Activated CD4-positive, alpha-beta memory T cell treated with anti-CD3 and anti-CD28 coated beads, Interleukin-2, amount 10 ng/mL, durations not matched to agents 7 days and 5 days (primary cell): ENCODE results near the gene GSG1L. TPM values are rescaled to one million over a fixed set of nuclear protein-coding genes. Genes with fewer than 3 reads are reported as not detected.

Experiments used
- CTCF ChIA-PET: fragments of 350-600 bp; sonication (Branson Sonifier 250); formaldehyde crosslinking; loops from one replicate; lab custom pipeline; 2021; ENCODE audit warnings: antibody characterized with exemption, inconsistent platforms; lab: Charles Lee
- POLR2A ChIA-PET: fragments of 350-600 bp; sonication (Branson Sonifier 250); formaldehyde crosslinking; loops from one replicate; lab custom pipeline; 2021; ENCODE audit warnings: antibody characterized with exemption; lab: Charles Lee
- DNase-seq: peaks from one replicate; pipeline ENCODE4 v3.0.0-alpha.2; 2020
- H3K27ac Mint-ChIP-seq: one replicate; pipeline ENCODE4 v1.8.0; 2021; ENCODE audit warnings: mild to moderate bottlenecking, mixed read lengths
- H3K27me3 Mint-ChIP-seq: one replicate; pipeline ENCODE4 v1.8.0; 2021; ENCODE audit warnings: mixed read lengths
- H3K36me3 Mint-ChIP-seq: one replicate; pipeline ENCODE4 v1.8.0; 2021; ENCODE audit warnings: low read depth, mixed read lengths
- H3K4me1 Mint-ChIP-seq: one replicate; pipeline ENCODE4 v1.8.0; 2021; ENCODE audit warnings: mixed read lengths
- H3K4me3 Mint-ChIP-seq: one replicate; pipeline ENCODE4 v1.8.0; 2021; ENCODE audit warnings: mild to moderate bottlenecking, mixed read lengths
- H3K9me3 Mint-ChIP-seq: one replicate; pipeline ENCODE4 v1.8.0; 2021; ENCODE audit warnings: mixed read lengths
- total RNA-seq, 2 experiments: library from RNA; stranded (reverse); gene quantifications; one replicate each; pipeline ENCODE4 v1.2.3, GENCODE V29; 2021

The GSG1L gene
- total RNA-seq, 2 experiments from 2014 or later: 0.55 TPM; not detected in 1

DNA sequence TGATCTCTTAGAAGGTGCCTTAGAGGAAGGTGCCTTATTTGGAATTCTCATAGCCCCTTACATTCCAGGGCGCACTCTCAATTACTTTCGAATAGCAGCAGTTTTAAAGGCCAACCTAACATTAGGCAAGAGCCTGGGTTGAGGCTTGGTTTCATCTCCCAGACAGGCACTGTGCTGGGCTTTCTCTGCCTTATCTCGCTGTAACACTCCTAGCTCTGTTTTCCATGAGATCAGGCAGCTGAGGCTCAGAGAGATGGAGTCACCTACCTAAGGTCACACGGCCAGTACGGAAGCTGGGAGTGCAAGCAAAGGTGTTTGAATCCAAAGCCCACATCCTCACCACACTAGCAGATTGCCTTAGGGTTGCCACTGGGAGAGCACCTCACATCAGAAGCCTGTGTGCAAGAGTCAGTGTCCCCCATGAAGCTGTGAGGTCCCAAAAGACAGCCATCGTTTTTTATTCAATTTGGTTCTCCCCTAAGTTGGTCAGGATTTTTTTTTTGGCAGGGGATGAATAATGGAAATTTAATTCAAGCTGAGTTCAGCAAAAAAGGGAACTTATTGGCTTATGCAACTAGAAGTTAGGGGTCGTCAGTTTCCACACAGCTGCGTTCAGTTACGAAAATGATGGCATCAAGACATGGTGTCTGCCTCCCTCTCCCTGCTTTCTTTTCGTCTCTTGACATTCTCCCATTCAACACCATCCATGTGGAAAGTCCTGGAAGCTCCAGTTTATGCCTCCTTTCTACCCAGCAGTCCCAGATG is 307.1 kb downstream of the GSG1L start:
- ChIA-PET CTCF (interaction anchor here (1.7 kb wide), 1 partner anchor 98 kb away, joined by 3 read pairs; no protein-coding TSS in a partner anchor), POLR2A (no interaction called here)
- H3K36me3 Mint-ChIP-seq: no peaks in the 10 kb centered on the region
- no peaks in the 10 kb centered on the region for H3K27me3 Mint-ChIP-seq
- H3K9me3 Mint-ChIP-seq: no peaks in the 10 kb centered on the region
- no peak overlapping the region for H3K27ac Mint-ChIP-seq
- DNase-seq: no peak
- H3K4me3 Mint-ChIP-seq: no peak overlapping the region
- H3K4me1 Mint-ChIP-seq: no peaks in the 10 kb centered on the region

GRCh38 chr16:27754788-27755690 is 308.5 kb downstream of the GSG1L start:
- POLR2A ChIA-PET: no interaction called here
- CTCF ChIA-PET: interaction anchor here (1.7 kb wide), 1 partner anchor 97 kb away, joined by 3 read pairs; no protein-coding TSS in a partner anchor
- Mint-ChIP-seq H3K36me3 (no peaks in the 10 kb centered on the region), H3K27me3 (no peaks in the 10 kb centered on the region), H3K4me3 (no peak overlapping the region), H3K4me1 (no peaks in the 10 kb centered on the region), H3K9me3 (no peaks in the 10 kb centered on the region), H3K27ac (no peak overlapping the region)
- DNase-seq: no peak

DNA sequence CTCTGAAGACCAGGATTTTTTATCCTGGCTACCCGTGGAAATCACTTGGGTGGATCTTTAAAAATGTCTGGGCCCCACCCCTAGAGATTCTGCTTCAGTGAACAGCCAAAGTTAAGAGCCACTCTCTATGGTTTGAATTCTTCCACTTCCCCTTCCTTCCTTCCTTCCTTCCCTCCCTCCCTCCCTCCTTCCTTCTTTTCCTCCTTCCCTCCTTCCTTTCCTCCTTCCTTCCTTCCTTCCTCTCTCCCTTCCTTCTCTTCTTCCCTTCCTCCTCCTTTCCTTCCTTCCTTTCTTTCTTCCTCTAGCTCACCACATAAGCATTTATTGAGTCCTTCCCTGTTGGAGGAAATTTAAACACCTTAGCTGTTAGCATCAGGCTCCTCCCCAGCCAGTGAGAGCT is 310.0 kb downstream of the GSG1L start:
- Mint-ChIP-seq H3K4me3 (no peak overlapping the region), H3K27me3 (no peaks in the 10 kb centered on the region), H3K4me1 (peaks cover 4% of the 10 kb centered on the region), H3K27ac (peak overlapping the region; percentile 8), H3K9me3 (no peaks in the 10 kb centered on the region), H3K36me3 (no peaks in the 10 kb centered on the region)
- ChIA-PET CTCF (no interaction called here), POLR2A (no interaction called here)
- no peak for DNase-seq

- H3K36me3 Mint-ChIP-seq: no peaks in the 10 kb centered on the region
- no peaks in the 10 kb centered on the region for H3K9me3 Mint-ChIP-seq
- ChIA-PET POLR2A (no interaction called here), CTCF (no interaction called here)
- no peak overlapping the region for H3K4me3 Mint-ChIP-seq
- no peak for DNase-seq
- H3K4me1 Mint-ChIP-seq: peaks cover 4% of the 10 kb centered on the region
- H3K27ac Mint-ChIP-seq: no peak overlapping the region
- no peaks in the 10 kb centered on the region for H3K27me3 Mint-ChIP-seq
Measured at GRCh38 chr16:27752241-27752640, 311.3 kb downstream of the GSG1L start.

- ChIA-PET POLR2A (no interaction called here), CTCF (no interaction called here)
- Mint-ChIP-seq H3K4me1 (peaks cover 4% of the 10 kb centered on the region), H3K4me3 (no peak overlapping the region), H3K9me3 (no peaks in the 10 kb centered on the region), H3K27ac (no peak overlapping the region), H3K27me3 (no peaks in the 10 kb centered on the region), H3K36me3 (no peaks in the 10 kb centered on the region)
- no peak for DNase-seq
Measured at GRCh38 chr16:27751676-27752075, 311.8 kb downstream of the GSG1L start.

- no peak for DNase-seq
- peaks cover 4% of the 10 kb centered on the region for H3K4me1 Mint-ChIP-seq
- no peaks in the 10 kb centered on the region for H3K9me3 Mint-ChIP-seq
- POLR2A ChIA-PET: no interaction called here
- no peak overlapping the region for H3K4me3 Mint-ChIP-seq
- no peaks in the 10 kb centered on the region for H3K36me3 Mint-ChIP-seq
- no peaks in the 10 kb centered on the region for H3K27me3 Mint-ChIP-seq
- no peak overlapping the region for H3K27ac Mint-ChIP-seq
- CTCF ChIA-PET: no interaction called here
Measured at GRCh38 chr16:27751233-27751632, 312.3 kb downstream of the GSG1L start.

DNA sequence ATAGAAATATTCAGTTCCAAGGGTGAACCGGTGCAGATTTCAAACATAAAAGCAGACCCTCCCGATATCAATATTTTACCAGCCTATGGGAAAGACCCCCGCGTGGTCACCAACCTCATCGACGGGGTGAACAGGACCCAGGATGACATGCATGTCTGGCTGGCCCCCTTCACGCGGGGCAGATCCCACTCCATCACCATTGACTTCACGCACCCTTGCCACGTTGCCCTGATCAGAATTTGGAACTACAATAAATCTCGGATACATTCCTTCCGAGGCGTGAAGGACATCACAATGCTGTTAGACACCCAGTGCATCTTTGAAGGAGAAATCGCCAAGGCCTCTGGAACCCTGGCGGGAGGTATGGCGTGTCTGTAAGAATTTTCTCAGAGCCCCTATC is 313.6 kb downstream of the GSG1L start:
- Mint-ChIP-seq H3K36me3 (no peaks in the 10 kb centered on the region), H3K27ac (no peak overlapping the region), H3K9me3 (no peaks in the 10 kb centered on the region), H3K4me3 (no peak overlapping the region), H3K4me1 (peaks cover 4% of the 10 kb centered on the region), H3K27me3 (no peaks in the 10 kb centered on the region)
- POLR2A ChIA-PET: no interaction called here
- CTCF ChIA-PET: interaction anchor here (0.6 kb wide), 1 partner anchor 29 kb away, joined by 3 read pairs; no protein-coding TSS in a partner anchor
- DNase-seq: no peak

DNA sequence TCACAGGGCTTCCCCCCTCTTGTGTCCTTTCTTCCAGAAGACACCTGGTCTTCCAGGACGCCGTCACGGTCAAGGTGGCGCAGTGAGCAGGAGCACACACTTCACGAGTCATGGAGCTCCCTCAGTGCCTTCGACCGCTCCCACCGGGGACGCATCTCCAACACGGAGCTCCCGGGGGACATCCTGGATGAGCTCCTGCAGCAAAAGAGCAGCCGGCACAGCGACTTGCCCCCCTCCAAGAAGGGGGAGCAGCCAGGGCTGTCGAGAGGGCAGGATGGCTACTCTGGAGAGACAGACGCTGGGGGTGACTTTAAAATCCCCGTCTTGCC is 314.0 kb downstream of the GSG1L start:
- no peaks in the 10 kb centered on the region for H3K36me3 Mint-ChIP-seq
- ChIA-PET POLR2A (no interaction called here), CTCF (interaction anchor here (0.6 kb wide), 1 partner anchor 29 kb away, joined by 3 read pairs; no protein-coding TSS in a partner anchor)
- H3K27ac Mint-ChIP-seq: no peak overlapping the region
- no peak overlapping the region for H3K4me3 Mint-ChIP-seq
- no peak for DNase-seq
- no peaks in the 10 kb centered on the region for H3K27me3 Mint-ChIP-seq
- H3K4me1 Mint-ChIP-seq: peaks cover 4% of the 10 kb centered on the region
- H3K9me3 Mint-ChIP-seq: no peaks in the 10 kb centered on the region

- CTCF ChIA-PET: interaction anchor here (0.7 to 1.1 kb wide), 2 partner anchors 9 to 109 kb away, joined by 3 to 4 read pairs; no protein-coding TSS in a partner anchor
- Mint-ChIP-seq H3K36me3 (no peaks in the 10 kb centered on the region), H3K9me3 (no peaks in the 10 kb centered on the region), H3K27me3 (no peaks in the 10 kb centered on the region), H3K4me3 (no peak overlapping the region), H3K27ac (no peak overlapping the region), H3K4me1 (peaks cover 4% of the 10 kb centered on the region)
- DNase-seq: peak; percentile 47
- POLR2A ChIA-PET: no interaction called here
Measured at GRCh38 chr16:27748868-27749546, 314.5 kb downstream of the GSG1L start.

GRCh38 chr16:27747946-27748345 is 315.6 kb downstream of the GSG1L start:
- DNase-seq: no peak
- CTCF ChIA-PET: interaction anchor here (1.1 kb wide), 1 partner anchor 108 kb away, joined by 4 read pairs; no protein-coding TSS in a partner anchor
- no peak overlapping the region for H3K27ac Mint-ChIP-seq
- no peaks in the 10 kb centered on the region for H3K9me3 Mint-ChIP-seq
- POLR2A ChIA-PET: no interaction called here
- H3K4me1 Mint-ChIP-seq: peaks cover 4% of the 10 kb centered on the region
- H3K36me3 Mint-ChIP-seq: no peaks in the 10 kb centered on the region
- H3K4me3 Mint-ChIP-seq: no peak overlapping the region
- no peaks in the 10 kb centered on the region for H3K27me3 Mint-ChIP-seq

DNA sequence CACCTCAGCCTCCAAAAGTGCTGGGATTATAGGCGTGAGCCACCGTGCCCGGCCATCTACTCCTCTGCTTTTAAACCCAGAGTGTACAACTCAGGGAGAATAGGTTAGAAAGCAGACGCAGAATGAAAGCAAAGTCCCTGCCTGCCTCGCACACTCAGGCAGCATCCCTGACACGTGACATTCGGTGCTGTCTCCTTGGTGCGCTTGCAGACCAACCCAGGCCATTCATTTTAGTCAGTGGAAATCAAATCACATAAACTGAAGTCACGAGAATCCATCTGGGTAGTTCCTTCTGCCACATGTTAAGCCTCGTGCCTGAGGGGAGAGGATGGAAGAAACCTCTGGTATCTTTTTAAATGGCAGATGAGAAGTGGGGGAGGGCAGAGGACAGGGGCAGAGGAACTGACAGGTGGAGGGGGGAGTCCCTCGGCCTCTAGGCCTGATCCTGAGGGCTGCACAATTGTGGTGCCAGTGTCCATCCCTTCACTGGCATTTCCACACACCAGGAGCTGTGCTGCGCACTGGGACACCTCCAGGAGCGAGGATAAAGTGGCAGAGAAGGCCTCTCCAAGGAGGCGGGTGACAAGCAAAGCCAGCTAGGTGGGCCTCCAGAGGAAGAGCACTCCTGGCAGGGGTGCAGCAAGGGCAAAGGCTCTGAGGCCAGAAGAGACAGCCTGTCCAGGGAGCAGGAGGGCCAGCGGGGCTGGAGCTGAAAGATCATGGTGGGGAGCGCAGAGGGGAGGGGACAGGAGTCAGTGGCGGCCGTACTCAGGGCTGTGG is 317.2 kb downstream of the GSG1L start:
- no peak overlapping the region for H3K27ac Mint-ChIP-seq
- CTCF ChIA-PET: interaction anchor here (0.6 kb wide), 2 partner anchors 213 to 471 kb away, joined by 3 read pairs; no protein-coding TSS in a partner anchor
- H3K9me3 Mint-ChIP-seq: no peaks in the 10 kb centered on the region
- no peak overlapping the region for H3K4me3 Mint-ChIP-seq
- no peak for DNase-seq
- H3K36me3 Mint-ChIP-seq: no peaks in the 10 kb centered on the region
- POLR2A ChIA-PET: no interaction called here
- no peaks in the 10 kb centered on the region for H3K27me3 Mint-ChIP-seq
- H3K4me1 Mint-ChIP-seq: peaks cover 4% of the 10 kb centered on the region

DNA sequence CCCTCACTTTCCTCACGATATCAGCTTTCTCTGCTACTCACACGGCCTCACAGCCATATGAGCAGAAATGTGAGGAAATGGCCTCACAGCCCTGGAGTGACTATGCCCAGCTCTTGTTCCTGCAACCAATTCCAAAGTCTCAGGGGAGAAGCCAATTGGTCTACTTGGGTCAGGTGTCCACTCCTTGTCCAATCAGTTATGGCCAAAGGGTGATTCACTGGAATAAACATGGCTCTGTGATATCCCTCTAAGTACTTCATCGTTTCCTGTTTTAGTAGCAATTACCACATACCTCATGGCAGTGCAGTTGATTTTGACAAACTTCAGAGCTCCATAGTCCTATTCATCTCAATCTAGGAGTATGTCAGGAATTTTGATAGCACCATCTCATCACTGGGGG is 318.2 kb downstream of the GSG1L start:
- no peak for DNase-seq
- no peak overlapping the region for H3K27ac Mint-ChIP-seq
- no peaks in the 10 kb centered on the region for H3K36me3 Mint-ChIP-seq
- H3K4me1 Mint-ChIP-seq: peaks cover 4% of the 10 kb centered on the region
- H3K9me3 Mint-ChIP-seq: no peaks in the 10 kb centered on the region
- CTCF ChIA-PET: interaction anchor here (0.6 kb wide), 1 partner anchor 472 kb away, joined by 3 read pairs; no protein-coding TSS in a partner anchor
- no peaks in the 10 kb centered on the region for H3K27me3 Mint-ChIP-seq
- H3K4me3 Mint-ChIP-seq: no peak overlapping the region
- POLR2A ChIA-PET: no interaction called here
